H1 (cell line): ENCODE data around the gene CFAP74. TPM values are rescaled to one million over a fixed set of nuclear protein-coding genes. Genes with fewer than 3 reads are reported as not detected.

Source experiments
- CTCF ChIA-PET: fragments of 300-600 bp; sonication (Branson Sonifier 250); formaldehyde crosslinking; loops from one replicate; lab custom pipeline; 2021; ENCODE audit not compliant: partially characterized antibody; lab: Charles Lee
- POLR2A ChIA-PET: fragments of 300-600 bp; sonication (Branson Sonifier 250); formaldehyde crosslinking; loops from one replicate; lab custom pipeline; 2021; ENCODE audit warnings: inconsistent platforms; ENCODE audit not compliant: partially characterized antibody; lab: Charles Lee
- DNase-seq, 2 experiments: peaks; one replicate each; pipeline versions ENCODE4 v3.0.0 to v3.0.0-alpha.2; 2010 to 2022; ENCODE audit warnings: low spot score in 2 of 2, low read depth in 1 of 2, mixed read lengths in 1 of 2
- FAIRE-seq: peaks from 2 replicates; lab custom pipeline; 2011; peaks lifted over from hg19 to GRCh38; lab: Jason Lieb, UNC
- H2AFZ ChIP-seq: 2 replicates; pipeline ENCODE4 v1.8.1; 2012; ENCODE audit warnings: low read length, inconsistent platforms
- H2AK5ac ChIP-seq: 2 replicates; pipeline ENCODE4 v1.6.1; 2013; ENCODE audit warnings: low read depth, low read length
- H2BK120ac ChIP-seq: replicated peaks from 2 replicates; pipeline ENCODE3; 2013; ENCODE audit warnings: low read depth, low read length, inconsistent platforms
- H2BK12ac ChIP-seq: 2 replicates; pipeline ENCODE4 v1.6.1; 2013; ENCODE audit warnings: low read depth, low read length
- H2BK15ac ChIP-seq: 2 replicates; pipeline ENCODE4 v1.6.1; 2013; ENCODE audit warnings: low read length
- H2BK20ac ChIP-seq: 2 replicates; pipeline ENCODE4 v1.6.1; 2013; ENCODE audit warnings: low read length
- H2BK5ac ChIP-seq: 2 replicates; pipeline ENCODE4 v1.6.1; 2013; ENCODE audit warnings: low read depth, low read length
- H3K14ac ChIP-seq: 2 replicates; pipeline ENCODE4 v1.6.1; 2013; ENCODE audit warnings: inconsistent platforms; ENCODE audit not compliant: insufficient read length
- H3K18ac ChIP-seq: 2 replicates; pipeline ENCODE4 v1.6.1; 2013; ENCODE audit warnings: low read length; ENCODE audit errors: extremely low read depth
- H3K23ac ChIP-seq: 2 replicates; pipeline ENCODE4 v1.6.1; 2013; ENCODE audit warnings: inconsistent platforms; ENCODE audit not compliant: insufficient read length
- H3K23me2 ChIP-seq: 2 replicates; pipeline ENCODE4 v1.6.1; 2013; ENCODE audit warnings: low read depth, low read length
- H3K27ac ChIP-seq: 2 replicates; pipeline ENCODE4 v1.6.1; 2011; ENCODE audit warnings: low read depth, low read length, inconsistent platforms
- H3K27me3 ChIP-seq, 4 experiments: replicated peaks in 1 of 4; 1 replicate in 1 of 4; 2 replicates in 3 of 4; pipeline versions ENCODE4 v1.6.1 to v1.8.1; 2011 to 2013; ENCODE audit warnings: low read length in 3 of 4, mild to moderate bottlenecking in 3 of 4, inconsistent platforms in 2 of 4, mixed read lengths in 2 of 4, moderate library complexity in 1 of 4; ENCODE audit not compliant: control insufficient read depth in 3 of 4, insufficient read depth in 3 of 4; ENCODE audit errors: extremely low read depth in 1 of 4
- H3K36me3 ChIP-seq, 4 experiments: 2 replicates each; pipeline versions ENCODE4 v1.6.1 to v1.8.1; 2011 to 2013; ENCODE audit warnings: mild to moderate bottlenecking in 4 of 4, low read length in 3 of 4, moderate library complexity in 2 of 4, control low read depth in 1 of 4, inconsistent platforms in 1 of 4; ENCODE audit not compliant: insufficient read depth in 4 of 4, control insufficient read depth in 2 of 4
- H3K4ac ChIP-seq: replicated peaks from 2 replicates; pipeline ENCODE3; 2013; ENCODE audit warnings: low read length, low read depth, mixed read lengths, inconsistent platforms; ENCODE audit not compliant: insufficient read length
- H3K4me1 ChIP-seq, 4 experiments: replicated peaks in 1 of 4; 1 replicate in 1 of 4; 2 replicates in 3 of 4; pipeline versions ENCODE4 v1.6.1 to v1.8.1; 2011 to 2013; ENCODE audit warnings: low read length in 3 of 4, inconsistent platforms in 2 of 4, mixed read lengths in 1 of 4; ENCODE audit not compliant: insufficient read depth in 4 of 4, control insufficient read depth in 3 of 4
- H3K4me2 ChIP-seq, 2 experiments: 2 replicates each; pipeline versions ENCODE4 v1.6.1 to v1.8.1; 2011 to 2013; ENCODE audit warnings: low read depth in 2 of 2, low read length in 2 of 2, control low read depth in 1 of 2, inconsistent platforms in 1 of 2, mild to moderate bottlenecking in 1 of 2; ENCODE audit not compliant: insufficient read depth in 1 of 2
- H3K4me3 ChIP-seq, 4 experiments: fragments of 200-600, 300-600 bp in 1 of 4; sonication (generic), shearing (Covaris generic), sonication (Bioruptor Twin) in 1 of 4; 2 replicates each; pipeline versions ENCODE4 v1.5.1 to v1.8.1; 2011 to 2016; ENCODE audit warnings: low read length in 4 of 4, low read depth in 3 of 4, control low read depth in 2 of 4, inconsistent platforms in 2 of 4, mild to moderate bottlenecking in 2 of 4, mixed read lengths in 1 of 4, moderate library complexity in 1 of 4; ENCODE audit not compliant: insufficient read depth in 2 of 4; ENCODE audit errors: extremely low read depth in 1 of 4
- H3K56ac ChIP-seq: replicated peaks from 2 replicates; pipeline ENCODE3; 2013; ENCODE audit warnings: low read depth, mild to moderate bottlenecking, mixed read lengths, low read length, inconsistent platforms; ENCODE audit not compliant: insufficient read length
- H3K79me1 ChIP-seq: 2 replicates; pipeline ENCODE4 v1.6.1; 2013; ENCODE audit warnings: low read depth, low read length, control low read depth
- H3K79me2 ChIP-seq, 2 experiments: 2 replicates each; pipeline versions ENCODE4 v1.6.1 to v1.8.1; 2012 to 2013; ENCODE audit warnings: low read length in 2 of 2, mild to moderate bottlenecking in 2 of 2, inconsistent platforms in 1 of 2; ENCODE audit not compliant: insufficient read depth in 2 of 2, control insufficient read depth in 1 of 2
- H3K9ac ChIP-seq, 4 experiments: replicated peaks in 1 of 4; 1 replicate in 1 of 4; 2 replicates in 3 of 4; pipeline versions ENCODE4 v1.6.1 to v1.8.1; 2011 to 2013; ENCODE audit warnings: low read depth in 3 of 4, low read length in 3 of 4, control low read depth in 2 of 4, mild to moderate bottlenecking in 2 of 4, moderate library complexity in 2 of 4, inconsistent platforms in 1 of 4; ENCODE audit errors: extremely low read depth in 1 of 4
- H3K9me3 ChIP-seq, 2 experiments: 2 replicates each; pipeline versions ENCODE4 v1.6.1 to v1.8.1; 2012 to 2013; ENCODE audit warnings: mild to moderate bottlenecking in 2 of 2, moderate library complexity in 2 of 2, control low read depth in 1 of 2, inconsistent platforms in 1 of 2, low read depth in 1 of 2, low read length in 1 of 2, mixed read lengths in 1 of 2; ENCODE audit not compliant: insufficient read depth in 2 of 2
- H4K20me1 ChIP-seq, 2 experiments: replicated peaks in 1 of 2; 2 replicates each; pipeline versions ENCODE3 to v1.8.1; 2011 to 2013; ENCODE audit warnings: inconsistent platforms in 2 of 2, low read length in 2 of 2, mild to moderate bottlenecking in 1 of 2; ENCODE audit not compliant: insufficient read depth in 2 of 2, control insufficient read depth in 1 of 2
- H4K5ac ChIP-seq: 2 replicates; pipeline ENCODE4 v1.6.1; 2013; ENCODE audit warnings: low read length, low read depth, mixed read lengths, inconsistent platforms; ENCODE audit not compliant: insufficient read length
- H4K8ac ChIP-seq: 2 replicates; pipeline ENCODE4 v1.8.0; 2013; ENCODE audit warnings: mild to moderate bottlenecking, moderate library complexity, low read length, inconsistent platforms; ENCODE audit not compliant: insufficient read depth; ENCODE audit errors: extremely low read depth
- H4K91ac ChIP-seq: replicated peaks from 2 replicates; pipeline ENCODE3; 2013; ENCODE audit warnings: low read length, mixed read lengths, inconsistent platforms; ENCODE audit not compliant: insufficient read length
- ASH2L ChIP-seq: fragments of 200-600, 300-600 bp; sonication (generic); IDR thresholded peaks from one replicate; pipeline ENCODE4 v1.7.1; 2017; ENCODE audit warnings: low read length
- KDM5A ChIP-seq: fragments of 200-600 bp; IDR thresholded peaks from 2 replicates; pipeline ENCODE4 v1.7.1; 2012; ENCODE audit warnings: mild to moderate bottlenecking, low read length, inconsistent platforms, mixed read lengths
- RBBP5 ChIP-seq: IDR thresholded peaks from 2 replicates; pipeline ENCODE4 v1.7.1; 2012; ENCODE audit warnings: low read depth, mild to moderate bottlenecking, inconsistent platforms, low read length, moderate library complexity, borderline replicate concordance
- RFX5 ChIP-seq: IDR thresholded peaks from 2 replicates; pipeline ENCODE4 v1.6.1; 2011; ENCODE audit warnings: low read depth, low read length, improper control_type of control experiment, borderline replicate concordance
- RNF2 ChIP-seq: fragments of 200-900, 300-1000 bp; sonication (generic); IDR thresholded peaks from 2 replicates; pipeline ENCODE4 v1.7.1; 2016; ENCODE audit warnings: borderline replicate concordance, low read depth, mild to moderate bottlenecking, antibody characterized with exemption, low read length; ENCODE audit not compliant: poor library complexity, severe bottlenecking; ENCODE audit errors: missing control alignments
- SIX5 ChIP-seq: IDR thresholded peaks from 2 replicates; pipeline ENCODE4 v1.6.1; 2011; ENCODE audit warnings: mild to moderate bottlenecking, low read depth, low read length
- SP1 ChIP-seq: IDR thresholded peaks from 2 replicates; pipeline ENCODE4 v1.6.1; 2011; ENCODE audit warnings: low read depth, low read length
- YY1 ChIP-seq: IDR thresholded peaks from 2 replicates; pipeline ENCODE4 v1.6.1; 2011; ENCODE audit warnings: low read depth, mild to moderate bottlenecking, low read length
- WGBS, 2 experiments: shearing (Covaris generic) in 1 of 2; methylation state at CpG; one replicate each; pipeline versions ENCODE4 v1.1.6 to v1.1.7; 2013 to 2015; ENCODE audit warnings: low lambda C conversion rate in 2 of 2, mixed read lengths in 2 of 2, inconsistent platforms in 1 of 2, low coverage in 1 of 2, missing lambda C conversion rate in 1 of 2; ENCODE audit not compliant: insufficient replicate concordance in 2 of 2, insufficient coverage in 1 of 2, insufficient read length in 1 of 2; ENCODE audit errors: extremely low coverage in 1 of 2, missing lambda C conversion rate in 1 of 2; 5-methylcytosine and 5-hydroxymethylcytosine counted together
- polyA plus RNA-seq, 7 experiments: library from polyadenylated mRNA; depleted of rRNA in 3 of 7; stranded (reverse) in 5 of 7; unstranded in 2 of 7; fragments of >200 nt in 5 of 7; fragments of 200-250 nt in 2 of 7; gene quantifications; 1 replicate in 5 of 7; 2 replicates in 1 of 7; 4 replicates in 1 of 7; pipeline versions ENCODE4 v1.2.1 to v1.2.3, GENCODE V29; 2011 to 2013; ENCODE audit warnings: missing spikeins in 2 of 7, mixed read lengths in 2 of 7
- total RNA-seq: library from RNA; stranded (reverse); fragmentation: NEBNext Ultra II Directional; extraction: Animal tissue kit (Norgen Biotek cat#: 25700); gene quantifications from 2 replicates; pipeline ENCODE4 v1.2.1, GENCODE V29; 2021

Gene CFAP74
- total and polyA plus RNA-seq, 2 of the 8 experiments (the other 6 are each of a cell fraction or from before 2014, with no cell fraction given), result 0.09 to 0.20 TPM

DNA sequence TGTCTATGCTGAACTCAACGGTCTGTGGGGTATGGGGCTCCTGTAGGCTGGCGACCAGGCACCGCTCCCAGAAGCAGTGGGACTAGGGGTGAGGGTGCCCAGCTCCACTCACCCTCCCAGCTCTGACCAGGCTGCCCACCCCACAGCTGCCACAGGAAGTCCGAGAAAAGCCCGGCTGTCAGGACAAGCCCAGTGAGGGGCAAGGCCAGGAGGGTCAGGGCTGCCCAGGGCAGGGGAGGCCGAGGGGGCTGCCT, 81.0 kb downstream of the CFAP74 start:
- DNase-seq (no peak), FAIRE-seq (no peak)
- no peaks in the 10 kb centered on the region for H4K20me1 ChIP-seq
- ChIA-PET POLR2A (no interaction called here), CTCF (interaction anchor here (0.6 to 2.4 kb wide), 4 partner anchors 22 to 122 kb away, joined by 3 to 9 read pairs (median 6); no protein-coding TSS in a partner anchor)
- H2AFZ ChIP-seq, result no peak overlapping the region
- H4K5ac ChIP-seq, result no peak overlapping the region
- H3K79me2 ChIP-seq, result no peaks in the 10 kb centered on the region
- H2BK5ac ChIP-seq, result no peak overlapping the region
- no peak overlapping the region for H3K27ac ChIP-seq
- H2BK12ac ChIP-seq, result no peak overlapping the region
- H3K27me3 ChIP-seq, result peaks cover 0 to 2% (median under 1%) of the 10 kb centered on the region in 4 experiments; a peak in 2 of 7 replicates
- H3K23me2 ChIP-seq, result peaks cover 4% of the 10 kb centered on the region; the same call in 1 of the 2 replicates
- no peak overlapping the region for H3K4me3 ChIP-seq
- peaks cover 0 to 15% of the 10 kb centered on the region in 2 experiments; a peak in 1 of 4 replicates for H3K9me3 ChIP-seq
- WGBS, 2 experiments, result 93% methylated on average over 6 of the region's 6 CpGs; no CpG with 5 or more reads in 1 of the 2 experiments
- H2BK120ac ChIP-seq, result no peak overlapping the region
- no peak overlapping the region for H3K14ac ChIP-seq
- H3K9ac ChIP-seq, result no peak overlapping the region
- H2BK20ac ChIP-seq, result no peak overlapping the region
- no peak overlapping the region for H2AK5ac ChIP-seq
- no peaks in the 10 kb centered on the region for H3K79me1 ChIP-seq
- H3K4ac ChIP-seq, result no peak overlapping the region
- no peak overlapping the region; the same call in 1 of the 2 replicates for H4K8ac ChIP-seq
- H3K18ac ChIP-seq, result no peak overlapping the region
- no peak overlapping the region for H3K56ac ChIP-seq
- peaks cover 0 to 15% (median 10%) of the 10 kb centered on the region in 4 experiments; a peak in 6 of 7 replicates for H3K4me1 ChIP-seq
- H4K91ac ChIP-seq, result no peak overlapping the region
- no peaks in the 10 kb centered on the region for H3K36me3 ChIP-seq
- no peak overlapping the region for H3K4me2 ChIP-seq
- H3K23ac ChIP-seq, result no peak overlapping the region
- no peak overlapping the region for H2BK15ac ChIP-seq
- TF ChIP-seq ASH2L (no peak), SIX5 (no peak), YY1 (no peak), SP1 (no peak), RNF2 (no peak), RFX5 (no peak), RBBP5 (no peak), KDM5A (no peak)
